Left cardiac atrium (tissue), 4 donors: ENCODE data around the gene MAP1LC3B2. TPM values are rescaled to one million over a fixed set of nuclear protein-coding genes. Genes with fewer than 3 reads are reported as not detected.

ENCODE experiments used
- ATAC-seq, 2 donors: fragments of 200-7000 bp; cut with Tn5 transposase; one replicate each; pipeline ENCODE4 v1.9.1; 2020; ENCODE audit warnings: mild to moderate bottlenecking in 2 of 2, moderate library complexity in 2 of 2
- DNase-seq: peaks from one replicate; pipeline ENCODE4 v3.0.0-alpha.2; 2020
- intact Hi-C, 2 donors: fragments of 100-400 bp; cut with DNase I; formaldehyde crosslinking; loops; one replicate each; pipeline versions ENCODE4 v1.14.1 to v1.15.1; 2022 to 2023
- total RNA-seq, 2 donors: library from RNA; stranded (reverse); fragmentation: NEBNext Ultra II Directional; extraction: Animal tissue kit (Norgen Biotek cat#: 25700); gene quantifications; one replicate each; pipeline ENCODE4 v1.2.1, GENCODE V29; 2021
- donor health status: DM: no; HTN: yes; CAD: no.
- donor health status: DM: no; HTN: yes; CAD: no; lungs with severe emphysema.
- donor health status: DM: yes; HTN: yes; CAD: no.
- donor health status: Dilated cardiomyopathy.

MAP1LC3B2 gene
- total RNA-seq, 2 donors from 2014 or later: 1.3 to 2.1 TPM

DNA sequence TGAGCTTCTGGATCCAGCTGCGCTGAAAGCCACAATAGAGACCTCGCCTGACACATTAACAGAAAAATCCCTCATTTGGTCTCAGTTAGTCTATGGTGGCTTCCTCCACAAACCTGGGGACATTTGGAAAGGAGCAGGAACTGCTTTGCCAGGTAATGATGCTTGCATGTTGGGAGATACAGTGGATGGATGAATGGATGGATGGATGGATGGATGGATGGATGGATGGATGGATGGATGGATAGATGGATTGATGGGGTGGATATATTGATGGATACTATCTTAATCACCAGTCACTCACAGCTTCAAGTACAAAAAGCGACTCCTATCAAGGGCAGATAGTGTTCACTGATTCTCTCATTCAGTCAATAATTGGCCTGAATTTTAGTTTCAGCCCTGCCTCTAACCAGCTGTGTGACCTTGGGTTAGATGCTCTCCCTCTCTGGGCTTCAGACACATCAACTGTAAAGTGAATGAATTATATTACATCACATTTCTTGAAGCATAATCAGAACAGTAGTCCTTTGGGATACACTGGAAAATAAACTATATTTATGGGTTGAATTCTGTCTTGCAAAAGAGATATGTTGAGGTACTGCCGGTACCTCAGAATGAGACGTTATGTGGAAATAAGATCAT lies 29.3 kb downstream of the MAP1LC3B2 start:
- intact Hi-C loops: loop anchor here in 1 of 2 donors (10.0 kb wide), 1 partner anchor 134 kb away; no protein-coding TSS in a partner anchor
- DNase-seq: no peak
- no peak for ATAC-seq

DNA sequence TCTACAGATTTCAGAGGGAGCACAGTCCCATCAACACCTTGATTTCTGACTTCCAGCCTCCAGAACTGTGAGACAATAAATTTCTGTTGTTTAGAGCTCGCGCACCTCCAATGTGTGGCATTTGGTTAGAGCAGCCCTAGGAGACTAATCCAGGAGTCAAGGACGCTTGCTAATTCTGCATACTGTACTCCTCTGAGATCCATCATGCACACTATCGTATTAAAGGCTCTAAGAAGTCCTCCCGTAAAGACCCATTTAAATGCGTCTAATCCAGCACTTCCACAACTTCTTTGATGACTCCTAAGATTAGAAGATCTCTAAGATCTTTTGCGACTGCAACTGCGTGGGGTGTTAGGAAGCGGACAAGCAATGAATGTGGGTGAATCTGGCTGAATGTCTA lies 30.4 kb downstream of the MAP1LC3B2 start:
- DNase-seq (no peak), ATAC-seq (no peak)
- intact Hi-C loops: loop anchor here in 1 of 2 donors (10.0 kb wide), 1 partner anchor 135 kb away; no protein-coding TSS in a partner anchor

DNA sequence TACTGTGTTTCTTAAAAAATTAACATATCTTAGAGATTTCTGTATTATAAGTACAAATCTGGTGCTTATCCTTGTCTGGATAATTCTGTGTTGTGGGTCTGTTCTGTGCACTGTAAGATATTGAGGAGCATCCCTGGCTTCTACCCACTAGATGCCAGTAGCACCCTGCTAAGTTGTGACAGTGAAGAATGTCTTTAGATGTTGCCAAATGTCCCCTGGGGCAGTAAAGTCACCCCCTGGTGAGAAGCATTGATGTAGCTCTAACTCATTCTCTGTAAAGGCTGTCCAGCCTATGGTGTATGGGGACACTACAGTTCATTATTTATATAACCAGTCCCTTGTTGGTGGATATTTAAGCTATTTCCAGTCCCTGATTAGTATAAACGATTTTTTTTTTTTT lies 31.4 kb downstream of the MAP1LC3B2 start:
- no peak for DNase-seq
- intact Hi-C loops: loop anchor here in 1 of 2 donors (10.0 kb wide), 1 partner anchor 576 kb away; no protein-coding TSS in a partner anchor
- ATAC-seq: no peak

DNA sequence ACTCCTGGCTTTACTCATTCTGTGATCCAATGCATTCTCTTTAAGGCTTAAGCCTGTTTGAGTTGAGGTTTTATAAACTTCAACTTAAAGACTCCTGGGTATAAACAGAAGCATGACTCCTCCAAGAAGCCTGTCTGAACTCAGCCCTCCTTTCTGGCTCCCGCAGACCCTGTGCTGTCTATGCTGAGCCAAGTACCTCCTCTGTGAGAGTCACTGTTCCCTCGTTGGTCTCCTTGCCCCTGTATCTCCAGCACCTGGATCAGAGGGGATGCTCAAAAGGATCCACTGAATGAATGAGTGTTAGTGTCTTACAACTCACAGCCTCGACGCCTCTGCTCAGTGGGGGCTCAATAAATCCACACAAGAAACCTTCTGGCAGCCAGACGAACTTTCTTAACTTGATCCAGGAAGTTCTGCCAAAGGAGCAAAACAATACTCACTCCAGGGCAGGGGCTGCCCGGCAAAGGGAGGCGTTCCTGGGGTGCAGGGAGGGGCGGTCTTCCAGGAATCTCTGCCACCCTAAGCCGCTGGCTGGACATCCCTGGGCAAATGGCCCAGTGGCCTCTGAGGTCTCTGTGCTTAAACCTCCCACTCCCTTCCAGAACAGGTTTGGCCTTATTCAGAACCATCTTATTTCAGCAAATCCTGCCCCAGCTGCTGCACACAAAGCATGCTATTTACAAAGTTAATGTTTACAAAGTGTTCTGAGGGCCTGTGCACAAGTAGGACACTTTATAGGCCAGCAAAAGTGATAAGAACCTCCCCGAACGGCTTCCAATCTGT lies 32.9 kb downstream of the MAP1LC3B2 start:
- intact Hi-C loops: loop anchor here in 1 of 2 donors (10.0 kb wide), 1 partner anchor 577 kb away; no protein-coding TSS in a partner anchor
- DNase-seq (peak; percentile 61), ATAC-seq (peak; percentile 60 to 75)

DNA sequence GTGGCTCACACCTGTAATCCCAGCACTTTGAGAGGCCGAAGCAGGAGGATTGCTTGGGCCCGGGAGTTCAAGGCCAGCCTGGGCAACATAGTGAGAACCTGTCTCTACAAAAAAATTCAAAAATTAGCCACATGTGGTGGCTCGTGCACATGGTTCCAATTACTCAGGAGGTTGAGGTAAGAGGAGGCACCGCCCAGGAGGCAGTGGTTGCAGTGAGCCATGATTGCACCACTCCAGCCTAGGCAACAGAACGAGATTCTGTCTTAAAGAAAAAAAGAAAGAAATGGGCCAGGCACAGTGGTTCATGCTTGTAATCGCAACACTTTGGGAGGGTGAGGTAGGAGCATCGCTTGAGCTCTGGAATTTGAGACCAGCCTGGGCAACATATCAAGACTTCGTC lies 33.5 kb downstream of the MAP1LC3B2 start:
- ATAC-seq (no peak), DNase-seq (no peak)
- intact Hi-C loops: loop anchor here in 1 of 2 donors (10.0 kb wide), 1 partner anchor 578 kb away; no protein-coding TSS in a partner anchor

DNA sequence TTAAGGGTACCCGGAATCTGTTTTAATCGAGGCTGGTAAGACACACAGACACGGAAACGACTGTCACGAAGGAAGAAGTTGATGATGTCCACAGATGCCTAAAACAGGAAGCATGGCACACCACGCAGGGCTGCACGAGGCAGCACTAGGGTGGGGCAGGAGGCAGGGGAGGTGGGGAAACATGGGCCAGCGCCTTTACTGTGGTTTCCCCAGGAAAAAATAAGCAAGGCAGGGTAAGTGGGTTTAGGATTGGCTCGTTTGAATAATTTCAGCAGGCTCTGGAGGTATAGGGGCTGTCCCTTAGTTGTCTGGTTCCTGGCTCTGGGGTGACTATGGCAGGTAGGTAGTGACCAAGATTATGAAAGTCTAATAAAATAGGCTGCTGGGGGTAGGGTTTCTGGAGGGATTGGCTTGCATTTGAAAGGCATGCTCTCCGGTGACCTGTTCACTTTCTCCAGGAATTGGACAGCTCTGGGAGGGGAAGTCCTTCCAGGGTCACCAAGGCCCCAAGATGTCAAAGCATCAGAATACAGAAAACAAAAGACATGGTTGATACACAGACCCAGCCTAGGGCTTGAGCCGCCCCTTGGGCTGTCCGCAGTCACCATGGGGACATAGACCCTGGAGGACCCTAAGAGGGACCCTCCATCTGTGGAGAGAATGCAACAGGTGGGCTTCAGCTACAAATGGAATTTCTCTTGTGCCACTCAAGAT lies 35.3 kb downstream of the MAP1LC3B2 start:
- ATAC-seq: peak; percentile 13 to 33
- peak; percentile 51 for DNase-seq
- intact Hi-C loops: loop anchor here (5.0 to 10.0 kb wide), 3 partner anchors 317 to 597 kb away; partner anchors contain the start of gene MED13L (in 1 of the 2)

DNA sequence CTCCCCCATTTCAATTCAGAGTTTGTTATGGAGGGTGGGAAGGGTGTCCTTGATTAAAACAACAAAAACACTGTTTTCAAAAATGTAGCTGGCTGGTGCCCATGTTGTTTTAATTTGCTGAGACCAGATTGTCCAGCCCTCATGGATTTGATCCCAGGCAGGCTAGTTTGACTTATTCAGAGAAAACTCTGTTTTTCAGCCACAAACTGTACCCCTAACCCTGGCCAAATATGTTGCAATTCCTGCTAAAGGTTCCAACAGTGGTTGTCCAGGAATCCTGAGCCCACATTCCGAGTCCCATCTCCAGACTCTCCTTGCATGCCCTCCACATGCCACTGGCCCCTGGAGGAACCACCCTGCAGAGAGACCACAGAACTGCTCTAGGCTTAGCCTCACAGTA lies 36.0 kb downstream of the MAP1LC3B2 start:
- intact Hi-C loops: loop anchor here (5.0 to 10.0 kb wide), 3 partner anchors 318 to 598 kb away; partner anchors contain the start of gene MED13L (in 1 of the 2)
- ATAC-seq (peak in 1 of 2 donors; percentile 42), DNase-seq (no peak)

DNA sequence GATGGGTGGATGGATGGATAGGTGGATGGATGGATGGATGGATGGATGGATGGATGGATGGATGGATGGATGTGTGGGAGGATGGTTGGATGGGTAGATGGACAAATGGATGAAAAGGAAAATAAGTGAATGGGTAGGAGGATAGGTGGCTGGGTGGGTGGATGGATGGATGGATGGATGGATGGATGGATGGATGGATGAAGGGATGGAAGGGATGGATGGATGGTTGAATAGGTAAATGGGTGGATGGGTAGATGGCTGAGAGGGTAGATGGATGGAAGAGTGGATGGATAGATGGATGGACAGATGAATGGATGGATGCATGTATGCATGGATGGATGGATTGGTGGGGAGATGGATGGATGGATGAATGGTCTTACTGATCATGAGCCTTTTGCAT lies 36.5 kb downstream of the MAP1LC3B2 start:
- intact Hi-C loops: loop anchor here (5.0 to 10.0 kb wide), 3 partner anchors 318 to 598 kb away; partner anchors contain the start of gene MED13L (in 1 of the 2)
- no peak for DNase-seq
- ATAC-seq: no peak

DNA sequence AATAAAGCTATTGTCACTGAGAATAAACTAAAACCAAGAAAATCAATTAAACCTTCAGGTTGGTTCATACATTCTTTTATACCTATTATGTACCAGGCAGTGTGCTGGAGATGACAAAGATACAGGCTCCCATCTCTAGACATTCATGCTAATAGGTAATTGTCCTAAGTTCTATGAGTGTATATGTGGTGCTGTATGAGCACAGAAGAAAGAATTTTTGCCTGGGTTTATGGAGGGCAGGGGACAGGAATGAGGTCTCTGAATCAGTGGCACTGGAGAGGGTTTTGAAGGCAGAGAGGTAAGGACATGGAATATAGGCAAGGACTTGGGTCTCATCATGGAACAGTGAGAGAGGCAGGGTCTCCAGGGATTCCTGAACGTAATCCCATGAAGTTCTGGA lies 38.7 kb downstream of the MAP1LC3B2 start:
- intact Hi-C loops: loop anchor here (5.0 to 10.0 kb wide), 3 partner anchors 321 to 601 kb away; partner anchors contain the start of gene MED13L (in 1 of the 2)
- ATAC-seq (no peak), DNase-seq (no peak)

DNA sequence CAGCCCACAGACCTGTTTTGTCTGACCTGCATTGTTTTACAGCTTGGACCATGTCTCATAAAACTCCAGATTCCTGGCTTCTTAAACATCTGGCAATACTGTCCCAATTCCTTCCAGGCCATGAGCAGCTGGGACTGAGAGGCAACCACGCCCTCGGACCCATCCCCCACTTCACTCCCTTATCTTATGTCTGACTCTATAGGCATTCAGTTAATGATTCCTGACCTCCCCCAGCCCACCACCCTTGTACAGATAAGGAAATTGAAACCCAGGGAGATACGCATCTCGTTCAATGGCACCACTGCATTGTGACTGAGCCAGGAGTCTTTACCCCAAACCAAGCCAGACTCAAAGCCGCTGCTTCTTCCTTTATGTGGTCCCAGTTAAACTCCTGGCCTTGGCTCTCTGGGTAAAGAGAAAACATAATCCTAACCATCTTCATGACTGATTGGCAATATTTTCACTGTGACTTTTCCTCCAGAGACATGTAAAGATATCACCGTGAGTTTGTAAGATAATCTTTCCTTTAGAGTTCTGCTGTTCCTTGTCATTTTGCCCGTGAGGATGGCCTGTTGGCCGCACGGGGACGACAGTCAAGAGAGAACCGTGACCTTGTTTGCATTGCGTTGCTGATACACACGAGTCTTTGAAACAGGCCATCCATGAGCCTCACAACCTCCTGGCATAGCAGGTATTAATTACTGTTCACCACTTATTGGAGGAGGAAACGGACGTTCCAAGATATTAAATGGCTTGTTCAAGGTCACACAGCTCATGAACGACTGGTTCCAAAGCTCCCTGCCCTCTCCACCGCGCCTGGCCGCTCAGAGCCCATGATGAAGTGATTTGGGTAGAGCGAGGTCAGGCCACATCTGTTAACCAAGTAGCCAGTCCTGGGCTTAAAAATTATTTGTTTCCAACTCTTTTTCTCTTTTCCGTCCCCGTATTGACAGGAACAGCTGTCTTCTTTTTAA lies 39.4 kb downstream of the MAP1LC3B2 start:
- DNase-seq (no peak), ATAC-seq (peak; percentile 10)
- intact Hi-C loops: loop anchor here (5.0 to 10.0 kb wide), 3 partner anchors 321 to 601 kb away; partner anchors contain the start of gene MED13L (in 1 of the 2)

DNA sequence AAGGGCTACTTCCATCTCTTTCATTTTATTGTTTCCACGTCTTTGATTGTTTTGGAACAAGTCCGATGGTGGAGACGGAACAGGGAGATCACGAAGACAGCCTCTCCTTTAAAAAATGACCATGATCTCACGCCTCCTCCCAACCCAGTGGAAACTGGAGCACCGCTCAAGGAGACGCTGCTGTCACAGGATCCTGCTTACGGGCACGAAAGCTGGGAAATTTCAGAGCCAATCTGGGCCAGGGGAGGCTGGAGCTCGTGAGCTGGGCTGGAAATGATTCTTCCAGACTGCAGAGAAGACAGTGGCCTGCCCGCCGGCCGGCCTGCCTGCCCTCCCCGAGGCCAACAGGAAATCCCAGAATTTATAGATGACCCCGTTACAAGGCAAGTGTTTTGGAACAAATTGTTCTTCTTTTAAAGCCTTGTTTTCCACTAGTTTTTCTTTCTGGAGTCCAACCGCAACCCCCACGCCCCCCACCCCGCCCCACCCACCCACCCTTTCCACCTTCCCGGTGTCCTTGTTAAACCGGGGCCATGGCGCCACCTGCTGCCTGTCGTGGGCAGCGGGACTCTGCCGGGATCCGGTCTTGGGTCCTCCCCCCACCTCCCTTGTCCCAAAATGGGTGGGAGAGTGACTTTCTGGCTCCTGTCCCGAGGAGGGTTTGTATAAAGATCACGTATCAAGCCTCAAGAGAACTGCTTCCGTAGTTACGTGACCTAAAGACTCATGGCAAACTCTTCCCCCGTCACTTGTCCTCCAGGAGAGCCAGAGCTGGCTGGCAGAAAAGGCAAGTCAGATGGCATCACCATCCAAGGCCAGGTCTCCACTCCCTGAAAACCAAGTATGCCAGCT lies 40.3 kb downstream of the MAP1LC3B2 start:
- intact Hi-C loops: loop anchor here (5.0 to 10.0 kb wide), 5 partner anchors 322 to 602 kb away; partner anchors contain the start of gene MED13L (in 2 of the 2)
- peak; percentile 87 to 88 for ATAC-seq
- DNase-seq: peak; percentile 88

DNA sequence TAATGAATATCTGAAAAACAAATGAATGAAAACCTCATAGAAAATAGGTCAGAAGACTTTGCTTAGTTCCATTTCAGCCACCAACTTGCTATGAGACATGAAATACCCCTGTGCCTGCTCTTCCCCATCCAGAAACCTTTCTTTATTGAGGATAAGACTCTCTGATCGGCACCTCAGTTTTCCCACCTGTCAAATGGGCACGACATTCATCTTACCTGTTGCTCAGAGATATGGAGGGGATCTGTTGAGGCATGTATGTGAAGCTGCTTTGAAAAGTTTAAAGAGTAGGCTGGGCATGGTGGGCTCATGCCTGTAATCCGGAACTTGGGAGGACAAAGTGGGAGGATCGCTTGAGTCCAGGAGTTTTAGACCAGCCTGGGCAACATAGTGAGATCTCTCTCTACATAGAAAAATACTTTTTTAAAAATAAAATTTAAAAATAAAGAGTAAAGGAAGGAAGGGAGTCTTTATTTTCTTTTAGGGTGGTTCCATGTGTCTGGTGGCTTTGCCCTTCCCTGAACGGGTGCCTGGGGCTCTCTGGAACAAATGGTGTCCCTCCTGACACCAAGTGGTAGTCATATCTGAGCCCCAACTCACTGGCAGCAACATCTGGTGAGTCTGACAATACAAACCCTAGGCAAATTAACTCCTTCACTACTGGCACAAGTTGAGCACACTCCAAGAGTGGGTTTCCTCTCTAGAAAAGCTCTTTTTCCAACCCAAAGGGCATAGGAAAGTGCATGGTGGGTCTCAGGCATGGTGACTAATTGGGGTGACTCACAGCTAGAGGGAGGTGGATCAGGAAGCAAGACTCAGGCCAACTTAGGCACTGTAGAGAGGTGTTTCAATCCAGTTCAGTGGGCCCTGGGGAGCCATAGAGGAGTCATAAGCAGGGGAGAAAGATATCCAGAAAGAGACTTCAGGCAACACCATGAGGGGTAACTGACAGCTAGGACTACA lies 42.1 kb downstream of the MAP1LC3B2 start:
- intact Hi-C loops: loop anchor here (5.0 to 10.0 kb wide), 2 partner anchors 326 to 589 kb away; partner anchors contain the start of gene MED13L (in 1 of the 2)
- DNase-seq: no peak
- no peak for ATAC-seq

DNA sequence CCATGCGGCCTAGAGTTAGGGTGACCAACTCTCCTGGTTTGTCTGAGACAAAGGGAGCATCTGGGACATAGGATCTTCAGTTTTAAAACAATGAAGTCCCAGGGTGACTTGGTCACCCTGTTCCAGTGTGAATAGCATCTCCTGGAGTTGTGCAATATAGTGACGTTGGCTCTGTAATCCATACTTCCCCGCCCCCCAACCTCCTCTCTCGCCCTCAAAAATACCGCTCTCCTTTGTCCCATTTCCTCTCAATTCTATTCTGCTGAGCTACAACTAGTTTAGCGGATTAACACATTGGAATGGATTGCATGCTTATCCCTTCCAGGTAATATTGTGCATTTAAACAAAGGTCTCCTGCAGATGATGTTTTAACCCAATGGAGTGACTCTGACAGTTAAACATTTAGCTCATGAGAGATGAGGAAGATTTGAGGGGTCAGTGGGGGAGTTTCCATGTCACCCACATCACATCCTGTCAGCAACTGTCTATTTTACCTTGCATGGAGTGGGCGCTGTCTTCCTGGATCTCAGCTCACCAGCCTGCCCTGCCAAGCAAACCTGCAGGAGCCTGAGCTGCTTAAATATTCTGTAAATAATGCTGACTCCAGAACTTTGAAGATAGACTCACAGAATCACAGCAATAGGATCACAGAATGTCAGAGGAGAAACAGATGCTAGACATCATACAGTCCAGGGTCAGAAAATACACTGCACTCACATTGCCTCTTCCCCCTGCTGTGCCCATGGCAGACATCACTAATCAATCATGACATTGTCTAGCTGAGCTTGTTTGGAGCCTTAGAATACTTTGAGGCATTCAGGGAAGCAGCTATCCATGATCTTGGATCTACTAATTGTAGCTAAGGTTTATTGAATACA lies 43.0 kb downstream of the MAP1LC3B2 start:
- DNase-seq (no peak), ATAC-seq (no peak)
- intact Hi-C loops: loop anchor here (5.0 to 10.0 kb wide), 2 partner anchors 327 to 590 kb away; partner anchors contain the start of gene MED13L (in 1 of the 2)

DNA sequence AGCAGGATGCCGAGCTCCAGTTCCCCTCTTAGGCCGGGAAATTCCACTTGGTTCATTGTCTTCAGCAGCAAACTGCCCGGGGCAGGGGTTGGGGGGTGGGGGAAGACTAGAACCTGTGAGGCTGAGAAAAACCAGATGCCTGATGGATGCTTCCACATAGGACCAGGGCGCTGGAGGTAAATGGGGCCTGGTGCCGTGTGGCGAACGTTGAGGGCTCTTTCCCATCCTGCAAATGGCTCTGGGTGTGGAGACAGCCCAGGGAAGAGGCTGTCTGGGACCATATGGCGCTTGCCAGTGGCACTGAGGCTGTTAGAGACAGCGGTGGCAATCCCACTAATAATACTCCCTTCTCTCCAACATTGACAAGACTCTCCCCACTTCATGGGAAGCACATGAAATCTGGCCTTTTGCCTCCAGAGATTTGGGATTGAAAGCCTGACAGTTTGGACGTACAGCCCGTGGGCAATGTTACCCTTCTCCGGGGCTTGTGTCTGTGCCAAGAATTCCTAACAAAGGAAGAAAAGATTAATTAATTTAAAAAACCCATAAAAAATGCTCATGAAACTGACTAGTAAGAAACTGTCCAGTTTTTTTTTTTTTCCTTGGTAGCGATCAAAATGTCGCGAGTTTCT lies 44.5 kb downstream of the MAP1LC3B2 start:
- ATAC-seq: no peak
- DNase-seq: no peak
- intact Hi-C loops: loop anchor here (5.0 to 10.0 kb wide), 2 partner anchors 329 to 591 kb away; partner anchors contain the start of gene MED13L (in 1 of the 2)
